Activated gamma-delta T cell (primary cell): Measurements from ENCODE around the gene IFI35.
"Not testable (repeated sequence)": the region's sequence is repeated elsewhere in the genome, so short reads cannot be mapped to it uniquely, and the experiment has no call there.

Experiments used
- DNase-seq: peaks from one replicate; lab custom pipeline; 2025; lab: John Stamatoyannopoulos, UW
- total RNA-seq, 2 donors: gene quantifications; one replicate each; lab custom pipeline; 2026; lab: John Stamatoyannopoulos, UW

The IFI35 gene
- 28.4 to 38.1 reads per million in 2 donors for total RNA-seq

- peak; percentile 51 for DNase-seq
Measured at GRCh38 chr17:43006639-43007551, at the start of gene IFI35. IFI35 (plus strand) TSS chr17:43006784; CDS start chr17:43006948, 164 bp downstream.

DNA sequence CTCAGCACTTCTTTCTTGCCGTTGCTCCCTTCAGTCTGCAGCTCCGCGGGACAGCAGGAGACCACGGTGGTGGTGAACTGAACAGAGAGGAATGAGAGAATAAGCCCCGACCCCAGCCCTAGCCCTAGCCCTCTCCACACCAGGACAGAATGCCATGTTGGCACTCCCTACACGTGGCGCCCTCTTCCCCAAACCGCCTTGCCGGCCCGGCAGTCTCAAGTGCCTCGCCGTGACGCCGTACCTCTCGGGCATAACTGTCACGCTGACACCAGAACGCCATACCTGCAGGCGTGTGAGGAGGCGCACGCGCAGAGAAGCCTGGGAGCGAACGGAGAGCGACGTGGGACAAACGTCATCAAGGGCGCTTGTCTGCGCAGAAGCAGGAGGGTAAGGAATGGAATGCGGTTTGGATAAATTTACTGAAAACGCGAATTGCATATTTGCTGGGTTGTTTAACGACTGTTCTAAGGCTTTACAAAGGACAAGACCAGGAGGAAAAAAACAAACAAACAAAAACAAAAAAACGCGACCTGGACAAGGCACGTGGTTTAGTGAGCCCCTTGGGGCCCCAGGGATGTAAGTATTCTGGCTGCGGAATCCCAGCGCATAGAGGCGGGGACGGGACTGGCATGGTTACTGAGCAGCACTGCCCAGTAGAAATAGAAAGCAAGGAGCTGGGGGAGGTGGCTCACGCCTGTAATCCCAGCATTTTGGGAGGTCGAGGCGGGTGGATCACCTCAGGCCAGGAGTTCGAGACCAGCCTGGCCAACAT, 42.2 kb upstream of the IFI35 start, which contains the start of gene AARSD1:
AARSD1 (minus strand) TSS at position 294 of the 772 bp plus-strand sequence; CDS start at position 280, 14 bp downstream.
- DNase-seq: peak; percentile 80

DNA sequence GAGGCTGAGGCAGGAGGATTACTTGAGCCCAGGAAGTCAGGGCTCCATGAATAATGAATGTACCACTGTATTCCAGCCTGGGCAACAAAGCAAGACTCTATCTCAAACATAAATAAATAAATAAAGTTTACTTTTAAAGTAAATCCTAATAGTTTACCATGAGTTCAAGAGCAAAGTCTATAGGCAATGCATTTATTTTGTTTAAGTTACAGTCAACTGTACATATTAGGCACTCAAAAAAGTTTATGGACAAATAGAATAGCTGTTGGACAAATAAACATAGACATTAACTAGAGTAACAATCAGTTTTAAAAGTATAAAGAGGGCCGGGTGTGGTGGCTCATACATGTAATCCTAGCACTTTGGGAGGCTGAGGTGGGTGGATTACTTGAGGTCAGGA, 38.7 kb upstream of the IFI35 start:
- DNase-seq: no peak

GRCh38 chr17:42969001-42969581, 37.5 kb upstream of the IFI35 start:
- DNase-seq: no peak

DNA sequence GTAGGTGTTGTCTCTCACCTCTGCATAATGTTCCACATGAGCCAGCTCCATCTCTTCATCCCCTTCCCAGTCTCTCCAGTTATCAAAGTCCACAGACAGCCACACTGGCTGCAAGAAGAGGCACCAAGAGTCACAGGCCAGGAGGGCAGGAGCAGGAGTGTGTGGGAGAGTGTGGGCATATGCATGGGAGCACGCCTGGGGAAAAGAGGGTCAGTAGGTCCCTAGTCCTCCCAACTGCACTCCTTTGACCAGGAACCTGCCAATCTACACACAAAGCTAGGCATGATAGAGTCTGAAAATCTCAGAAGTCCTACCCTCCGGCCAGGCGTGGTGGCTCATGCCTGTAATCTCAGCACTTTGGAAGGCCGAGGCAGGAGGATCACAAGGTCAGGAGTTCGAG, 35.0 kb upstream of the IFI35 start:
- DNase-seq: no peak

DNA sequence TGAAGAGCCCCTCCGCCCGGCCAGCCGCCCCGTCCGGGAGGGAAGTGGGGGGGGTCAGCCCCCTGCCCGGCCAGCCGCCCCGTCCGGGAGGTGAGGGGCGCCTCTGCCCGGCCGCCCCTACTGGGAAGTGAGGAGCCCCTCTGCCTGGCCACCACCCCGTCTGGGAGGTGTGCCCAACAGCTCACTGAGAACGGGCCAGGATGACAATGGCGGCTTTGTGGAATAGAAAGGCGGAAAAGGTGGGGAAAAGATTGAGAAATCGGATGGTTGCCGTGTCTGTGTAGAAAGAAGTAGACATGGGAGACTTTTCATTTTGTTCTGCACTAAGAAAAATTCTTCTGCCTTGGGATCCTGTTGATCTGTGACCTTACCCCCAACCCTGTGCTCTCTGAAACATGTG, 33.3 kb upstream of the IFI35 start:
- not testable (repeated sequence) for DNase-seq

DNA sequence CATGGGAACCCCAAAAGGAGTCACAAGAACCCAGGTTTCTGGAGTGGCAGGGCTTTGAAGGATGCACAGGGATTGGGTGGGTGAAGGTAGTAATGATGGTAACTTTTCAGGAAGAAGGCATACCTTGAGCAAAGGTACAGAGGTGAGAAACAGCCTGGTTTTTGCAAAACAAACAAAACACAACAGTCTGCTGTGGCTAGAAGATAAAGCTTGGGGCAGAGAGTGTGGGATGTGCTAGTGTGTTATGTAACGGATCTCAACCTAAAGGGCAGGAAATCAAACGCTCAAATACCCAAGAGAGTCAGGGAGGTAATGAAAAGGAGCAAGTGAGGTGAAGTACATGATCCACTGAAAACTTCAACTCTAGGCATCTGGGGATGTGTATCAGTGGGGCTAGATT, 31.3 kb upstream of the IFI35 start:
- no peak for DNase-seq

GRCh38 chr17:42975701-42976100, 30.9 kb upstream of the IFI35 start:
- not testable (repeated sequence) for DNase-seq

DNA sequence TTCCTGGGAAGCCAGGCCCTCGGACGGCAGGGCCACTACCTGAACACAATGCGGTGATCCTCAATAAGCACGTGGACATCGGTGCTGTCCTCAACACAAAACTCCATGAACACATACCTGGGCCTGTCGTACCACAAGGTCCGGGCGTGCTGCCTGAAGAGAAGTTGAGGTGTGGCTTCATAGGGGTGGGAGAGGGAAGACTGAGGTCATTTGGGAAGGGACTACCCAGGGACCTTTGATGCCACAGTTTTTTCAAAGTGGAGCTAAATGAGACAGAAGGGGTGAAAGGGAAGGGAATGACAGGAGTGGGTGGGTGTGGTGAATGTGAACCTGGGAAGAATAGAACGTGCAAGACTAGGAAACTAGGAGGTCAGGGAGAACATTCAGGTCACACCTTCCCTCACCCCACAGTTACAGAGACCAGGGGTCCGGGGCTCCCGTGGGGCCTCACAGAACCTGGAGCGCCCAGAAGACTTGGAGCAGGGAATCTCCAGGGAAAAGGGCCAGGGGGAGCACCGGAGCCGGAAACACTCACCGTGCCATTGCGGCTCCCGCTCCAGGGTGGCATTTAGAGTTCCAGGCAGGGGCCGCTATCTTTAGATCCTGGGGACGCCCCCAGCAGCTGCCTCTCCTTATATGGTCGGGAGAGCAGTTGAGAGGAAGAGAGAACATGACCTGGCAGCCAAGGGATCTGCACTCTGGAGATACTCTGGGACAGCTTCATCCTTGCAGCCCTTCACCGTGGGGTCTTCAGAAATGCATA, 26.9 kb upstream of the IFI35 start, which contains the start of gene PTGES3L:
PTGES3L (minus strand) TSS at position 570 of the 763 bp plus-strand sequence; CDS start at position 543, 27 bp downstream.
- no peak for DNase-seq

GRCh38 chr17:42980274-42980765, 26.3 kb upstream of the IFI35 start, which contains the start of gene RUNDC1:
RUNDC1 (plus strand) TSS chr17:42980565; CDS start chr17:42980577, 12 bp downstream.
- DNase-seq: peak; percentile 84

DNA sequence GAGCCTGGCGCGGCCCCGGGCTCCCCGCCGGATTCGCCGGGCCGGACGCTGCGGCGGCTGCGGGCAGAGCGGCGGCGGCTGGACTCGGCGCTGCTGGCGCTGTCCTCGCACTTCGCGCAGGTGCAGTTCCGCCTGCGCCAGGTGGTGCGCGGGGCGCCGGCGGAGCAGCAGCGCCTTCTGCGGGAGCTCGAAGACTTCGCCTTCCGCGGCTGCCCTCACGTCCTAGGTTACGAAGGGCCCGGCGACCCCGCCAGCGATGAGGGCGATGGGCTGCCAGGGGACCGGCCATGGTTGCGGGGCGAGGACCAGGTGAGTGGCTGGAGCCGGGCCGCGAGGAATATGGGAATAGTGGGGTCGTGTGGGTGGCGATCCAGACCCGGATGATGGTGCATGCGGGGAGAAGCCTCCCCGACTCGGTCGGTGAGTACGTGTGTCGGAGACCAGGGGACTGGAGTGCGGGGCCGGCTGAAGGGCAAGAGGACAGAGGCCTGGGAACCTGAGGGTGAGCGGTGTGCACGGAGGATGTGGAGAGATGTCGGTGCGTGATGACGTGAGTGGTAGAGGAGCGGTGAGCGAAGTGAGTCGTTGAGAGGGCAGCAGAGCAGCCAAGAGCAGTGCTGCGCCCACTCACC, 25.7 kb upstream of the IFI35 start:
- DNase-seq: peak; percentile 51

DNA sequence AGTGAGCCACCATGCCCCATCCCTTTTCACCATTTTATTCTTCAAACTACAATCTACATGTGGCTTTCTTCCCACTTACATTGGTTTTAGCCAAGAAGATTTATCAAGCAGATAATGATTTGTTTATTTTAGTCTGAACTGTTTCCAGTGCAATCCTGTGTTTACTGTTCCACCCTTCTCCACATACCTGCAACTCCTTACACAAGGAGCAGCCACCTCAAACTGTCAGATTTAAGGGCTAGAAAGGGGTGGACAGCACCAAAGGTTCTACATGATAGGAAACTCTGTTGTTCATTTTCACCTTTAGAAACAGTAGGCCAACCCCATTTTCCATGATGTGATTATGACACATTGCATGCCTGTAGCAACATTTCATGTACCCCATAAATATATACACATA, 24.3 kb upstream of the IFI35 start:
- DNase-seq: no peak

- DNase-seq: no peak
Measured at GRCh38 chr17:42985225-42985624, 21.4 kb upstream of the IFI35 start.

DNA sequence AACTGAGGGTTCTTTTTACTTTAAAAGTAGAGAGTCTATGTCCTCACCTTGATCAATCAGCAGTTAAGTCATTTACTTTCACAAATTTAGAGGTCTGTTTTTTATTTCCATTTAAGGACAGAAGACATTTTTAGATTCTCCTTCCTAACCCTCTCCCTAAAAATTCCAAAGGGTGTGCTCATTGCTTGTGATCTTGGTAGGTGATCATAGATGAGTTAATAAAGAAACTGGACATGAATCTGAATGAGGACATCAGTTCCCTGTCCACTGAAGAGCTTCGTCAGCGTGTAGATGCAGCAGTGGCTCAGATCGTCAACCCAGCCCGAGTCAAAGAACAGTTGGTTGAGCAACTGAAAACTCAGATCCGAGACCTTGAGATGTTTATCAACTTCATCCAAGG, 17.4 kb upstream of the IFI35 start:
- DNase-seq: no peak

- no peak for DNase-seq
Measured at GRCh38 chr17:42989726-42990652, 16.6 kb upstream of the IFI35 start.

GRCh38 chr17:42991471-42991870, 15.1 kb upstream of the IFI35 start:
- DNase-seq: no peak

GRCh38 chr17:42992872-42993271, 13.7 kb upstream of the IFI35 start:
- DNase-seq: no peak

DNA sequence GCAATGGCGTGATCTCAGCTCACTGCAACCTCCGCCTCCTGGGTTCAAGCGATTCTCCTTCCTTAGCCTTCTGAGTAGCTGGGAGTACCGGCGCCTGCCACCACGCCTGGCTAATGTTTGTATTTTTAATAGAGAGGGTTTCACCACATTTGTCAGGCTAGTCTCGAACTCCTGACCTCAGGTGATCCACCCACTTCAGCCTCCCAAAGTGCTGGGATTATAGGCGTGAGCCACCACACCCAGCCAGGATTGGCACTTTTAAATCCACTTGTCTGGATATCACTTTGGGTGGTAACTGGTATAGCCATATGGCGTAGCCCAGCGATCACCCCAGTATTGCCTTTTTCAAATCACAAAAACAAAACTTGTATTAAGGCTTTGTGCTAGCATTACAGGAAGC, 12.7 kb upstream of the IFI35 start:
- not testable (repeated sequence) for DNase-seq

DNA sequence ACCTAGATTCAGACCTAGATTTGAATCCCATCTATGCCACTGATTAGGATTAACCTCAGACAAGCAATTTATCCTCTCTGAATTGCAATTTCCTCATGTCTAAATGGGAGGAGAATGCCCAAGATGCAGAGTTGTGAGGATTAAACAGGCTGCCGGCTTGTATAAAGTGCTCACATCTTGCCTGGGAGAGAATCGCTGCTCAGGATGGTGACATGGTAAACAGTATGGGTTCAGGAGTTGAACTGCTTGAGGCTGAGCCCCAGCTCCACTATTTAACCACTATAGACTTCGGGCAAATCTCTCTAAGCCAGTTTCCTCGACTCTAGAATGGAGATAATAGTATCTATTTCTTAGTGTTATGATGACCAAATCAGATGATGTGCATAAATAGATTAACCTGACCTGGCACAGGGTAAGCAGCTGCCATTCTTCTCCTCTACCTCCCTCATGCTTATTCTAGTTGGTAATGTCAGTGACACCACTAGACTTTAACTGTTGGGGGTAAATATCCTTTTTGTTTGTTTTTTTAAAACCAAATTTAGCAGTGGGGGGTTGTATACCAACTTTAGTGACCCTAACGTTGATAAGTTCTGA, 9.1 kb upstream of the IFI35 start:
- DNase-seq: no peak
